Gastroesophageal sphincter (tissue), 4 donors: ENCODE measurements around the gene AASDH. TPM values are rescaled to one million over a fixed set of nuclear protein-coding genes. Genes with fewer than 3 reads are reported as not detected.

Experiments
- ATAC-seq: fragments of 150-250 bp; one replicate; pipeline ENCODE4 v1.9.1; 2016; ENCODE audit warnings: mild to moderate bottlenecking, moderate library complexity
- H3K27ac ChIP-seq, 4 donors: fragments of 200-600 bp; sonication (generic) in 3 of 4; 1 replicate in 3 of 4; 2 replicates in 1 of 4; pipeline ENCODE4 v1.5.1; 2016 to 2019
- H3K27me3 ChIP-seq: fragments of 200-600 bp; sonication (generic); one replicate; pipeline ENCODE4 v1.5.1; 2019
- H3K36me3 ChIP-seq, 2 donors: fragments of 200-600 bp; sonication (generic); one replicate each; pipeline ENCODE4 v1.5.1; 2019; ENCODE audit warnings: control low read depth in 1 of 2
- H3K4me1 ChIP-seq, 3 donors: fragments of 200-600 bp; sonication (generic); 1 replicate in 2 of 3; 2 replicates in 1 of 3; pipeline ENCODE4 v1.5.1; 2016 to 2019; ENCODE audit warnings: control low read depth in 2 of 3
- H3K4me3 ChIP-seq, 2 donors: fragments of 200-600 bp; sonication (generic); one replicate each; pipeline ENCODE4 v1.5.1; 2019; ENCODE audit warnings: mild to moderate bottlenecking in 1 of 2, moderate library complexity in 1 of 2
- H3K9me3 ChIP-seq, 3 donors: fragments of 200-600 bp; sonication (generic); one replicate each; pipeline ENCODE4 v1.5.1; 2017 to 2019; ENCODE audit warnings: control low read depth in 2 of 3
- EP300 ChIP-seq: sonication (generic); formaldehyde crosslinking; IDR thresholded peaks from one replicate; pipeline ENCODE4 v1.6.1; 2017; ENCODE audit warnings: antibody characterized with exemption, mild to moderate bottlenecking
- POLR2A ChIP-seq, 2 donors: fragments of 450-650 bp; IDR thresholded peaks; one replicate each; pipeline ENCODE4 v1.6.1; 2017; ENCODE audit warnings: antibody characterized with exemption in 2 of 2, mild to moderate bottlenecking in 2 of 2, moderate library complexity in 1 of 2
- POLR2AphosphoS5 ChIP-seq: sonication (generic); formaldehyde crosslinking; IDR thresholded peaks from one replicate; pipeline ENCODE4 v1.6.1; 2017; ENCODE audit warnings: antibody characterized with exemption
- WGBS, 2 donors: methylation state at CpG; one replicate each; pipeline ENCODE4 v1.1.5; 2018; ENCODE audit warnings: low coverage in 1 of 2; 5-methylcytosine and 5-hydroxymethylcytosine counted together
- total RNA-seq, 4 donors: library from RNA; depleted of rRNA; stranded (reverse); fragments of >200 nt; gene quantifications; one replicate each; pipeline ENCODE4 v1.1.0, GENCODE V29; 2016
- TF ChIP-seq, protein P1 (sequence below), 4 experiments: fragments of 200-600 bp in 2 of 4; fragments of 450-650 bp in 2 of 4; sonication (generic) in 1 of 4; IDR thresholded peaks; one replicate each; pipeline ENCODE4 v1.5.1; 2017 to 2019; ENCODE audit warnings: antibody characterized with exemption in 4 of 4, mild to moderate bottlenecking in 2 of 4, moderate library complexity in 2 of 4

The AASDH gene
- total RNA-seq, 4 donors from 2014 or later, result 4.5 to 13.1 (median 9.5) TPM

DNA sequence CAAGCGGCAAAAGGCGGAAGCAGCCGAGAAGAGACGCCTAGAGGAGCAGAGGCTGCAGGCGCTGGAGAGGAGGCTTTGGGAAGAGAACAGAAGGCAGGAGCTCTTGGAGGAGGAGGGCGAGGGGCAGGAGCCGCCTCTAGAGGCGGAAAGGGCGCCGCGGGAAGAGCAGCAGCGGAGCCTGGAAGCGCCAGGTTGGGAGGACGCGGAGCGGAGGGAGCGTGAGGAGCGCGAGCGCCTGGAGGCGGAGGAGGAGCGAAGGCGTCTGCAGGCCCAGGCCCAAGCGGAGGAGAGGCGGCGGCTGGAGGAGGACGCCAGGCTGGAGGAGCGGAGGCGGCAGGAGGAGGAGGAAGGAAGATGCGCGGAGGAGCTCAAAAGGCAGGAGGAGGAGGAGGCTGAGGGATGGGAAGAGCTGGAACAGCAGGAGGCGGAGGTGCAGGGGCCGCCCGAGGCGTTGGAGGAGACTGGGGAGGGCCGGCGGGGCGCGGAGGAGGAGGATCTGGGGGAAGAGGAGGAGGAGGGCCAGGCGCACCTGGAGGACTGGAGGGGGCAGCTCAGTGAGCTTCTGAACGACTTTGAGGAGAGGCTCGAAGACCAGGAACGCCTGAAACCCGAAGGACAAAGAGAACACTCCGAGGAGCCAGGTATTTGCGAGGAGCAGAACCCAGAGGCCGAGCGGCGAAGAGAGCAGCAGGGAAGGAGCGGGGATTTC, 72.9 kb downstream of the AASDH start:
- WGBS, 2 donors, result 92 to 93% methylated on average over 17 to 43 of the region's 50 CpGs
- TF ChIP-seq POLR2AphosphoS5 (no peak), POLR2A (IDR thresholded peaks at IDR 0.05) (no peak), EP300 (no peak)
- TF ChIP-seq, protein P1, sequence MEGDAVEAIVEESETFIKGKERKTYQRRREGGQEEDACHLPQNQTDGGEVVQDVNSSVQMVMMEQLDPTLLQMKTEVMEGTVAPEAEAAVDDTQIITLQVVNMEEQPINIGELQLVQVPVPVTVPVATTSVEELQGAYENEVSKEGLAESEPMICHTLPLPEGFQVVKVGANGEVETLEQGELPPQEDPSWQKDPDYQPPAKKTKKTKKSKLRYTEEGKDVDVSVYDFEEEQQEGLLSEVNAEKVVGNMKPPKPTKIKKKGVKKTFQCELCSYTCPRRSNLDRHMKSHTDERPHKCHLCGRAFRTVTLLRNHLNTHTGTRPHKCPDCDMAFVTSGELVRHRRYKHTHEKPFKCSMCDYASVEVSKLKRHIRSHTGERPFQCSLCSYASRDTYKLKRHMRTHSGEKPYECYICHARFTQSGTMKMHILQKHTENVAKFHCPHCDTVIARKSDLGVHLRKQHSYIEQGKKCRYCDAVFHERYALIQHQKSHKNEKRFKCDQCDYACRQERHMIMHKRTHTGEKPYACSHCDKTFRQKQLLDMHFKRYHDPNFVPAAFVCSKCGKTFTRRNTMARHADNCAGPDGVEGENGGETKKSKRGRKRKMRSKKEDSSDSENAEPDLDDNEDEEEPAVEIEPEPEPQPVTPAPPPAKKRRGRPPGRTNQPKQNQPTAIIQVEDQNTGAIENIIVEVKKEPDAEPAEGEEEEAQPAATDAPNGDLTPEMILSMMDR (IDR thresholded peaks at IDR 0.05), result no peak
- H3K27ac ChIP-seq, result no peak overlapping the region
- no peak for ATAC-seq
- H3K9me3 ChIP-seq, result no peaks in the 10 kb centered on the region
- no peaks in the 10 kb centered on the region for H3K36me3 ChIP-seq
- no peaks in the 10 kb centered on the region for H3K27me3 ChIP-seq
- no peaks in the 10 kb centered on the region for H3K4me1 ChIP-seq
- no peak overlapping the region for H3K4me3 ChIP-seq

DNA sequence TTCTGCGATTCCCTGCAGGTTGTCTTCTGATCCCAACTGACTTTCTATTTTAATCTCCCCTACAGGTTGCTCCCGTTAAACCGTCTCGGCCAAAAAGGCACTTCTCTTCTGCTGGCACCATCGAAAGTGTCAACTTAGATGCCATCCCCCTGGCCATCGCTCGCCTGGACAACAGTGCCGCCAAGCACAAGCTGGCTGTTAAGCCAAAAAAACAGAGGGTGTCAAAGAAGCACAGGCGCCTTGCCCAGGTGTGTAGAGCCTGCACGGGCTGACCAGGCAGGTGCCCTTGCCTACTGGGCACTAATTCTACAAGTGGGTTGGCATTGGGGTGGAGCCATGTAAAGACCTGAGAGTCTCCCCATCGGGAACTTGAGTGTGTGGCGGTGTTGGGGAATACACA, 74.2 kb downstream of the AASDH start:
- H3K36me3 ChIP-seq, result no peaks in the 10 kb centered on the region
- no peak for ATAC-seq
- 100% methylated on average over 1 of the region's 12 CpGs; no CpG with 5 or more reads in 1 of the 2 donors for WGBS, 2 donors
- TF ChIP-seq, protein P1 (IDR thresholded peaks at IDR 0.05), result no peak
- TF ChIP-seq POLR2A (IDR thresholded peaks at IDR 0.05), result no peak
- TF ChIP-seq EP300, result no peak
- TF ChIP-seq POLR2AphosphoS5, result no peak
- H3K4me3 ChIP-seq, result no peak overlapping the region
- H3K4me1 ChIP-seq, result no peaks in the 10 kb centered on the region
- H3K9me3 ChIP-seq, result no peaks in the 10 kb centered on the region
- no peaks in the 10 kb centered on the region for H3K27me3 ChIP-seq
- H3K27ac ChIP-seq, result no peak overlapping the region

DNA sequence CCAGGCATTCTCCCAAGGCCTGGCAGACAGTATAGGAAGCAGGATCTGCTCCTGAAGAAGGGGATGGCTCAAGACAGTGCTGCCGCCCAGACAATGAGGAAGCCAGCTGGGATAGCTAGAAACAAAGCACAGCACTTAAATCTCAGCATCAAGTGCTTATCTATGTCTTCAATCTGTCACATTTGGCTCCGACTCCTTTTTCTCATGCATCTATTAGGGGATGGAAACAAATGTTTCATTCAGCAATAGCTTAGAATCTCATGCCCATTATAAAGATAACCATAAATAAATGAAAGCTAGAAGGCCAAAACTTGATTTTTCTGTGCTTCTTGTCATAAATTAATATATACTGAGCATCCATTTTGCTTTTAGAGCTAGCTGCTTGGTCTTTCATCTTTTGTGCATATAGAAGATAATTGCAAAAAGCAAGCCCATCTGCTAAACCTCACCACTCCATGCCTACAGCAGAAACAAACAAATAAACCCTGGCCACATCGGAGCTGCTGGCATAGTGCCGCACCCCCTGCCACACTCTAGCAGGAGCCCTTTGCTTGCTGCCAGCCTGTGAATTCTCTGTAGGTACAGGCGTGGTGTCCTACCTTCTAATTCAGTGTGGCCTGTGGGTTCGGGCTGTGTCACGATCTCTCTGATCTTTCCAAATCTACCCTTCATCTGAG, 75.9 kb downstream of the AASDH start:
- H3K4me1 ChIP-seq, result no peaks in the 10 kb centered on the region
- no peaks in the 10 kb centered on the region for H3K27me3 ChIP-seq
- no peaks in the 10 kb centered on the region for H3K9me3 ChIP-seq
- TF ChIP-seq, protein P1 (IDR thresholded peaks at IDR 0.05), result no peak
- TF ChIP-seq POLR2AphosphoS5, result no peak
- no peak for TF ChIP-seq EP300
- TF ChIP-seq POLR2A (IDR thresholded peaks at IDR 0.05), result no peak
- ATAC-seq, result no peak
- no peaks in the 10 kb centered on the region for H3K36me3 ChIP-seq
- H3K4me3 ChIP-seq, result no peak overlapping the region
- WGBS, 2 donors, result 77 to 81% methylated on average over 6 to 7 of the region's 7 CpGs
- no peak overlapping the region for H3K27ac ChIP-seq

DNA sequence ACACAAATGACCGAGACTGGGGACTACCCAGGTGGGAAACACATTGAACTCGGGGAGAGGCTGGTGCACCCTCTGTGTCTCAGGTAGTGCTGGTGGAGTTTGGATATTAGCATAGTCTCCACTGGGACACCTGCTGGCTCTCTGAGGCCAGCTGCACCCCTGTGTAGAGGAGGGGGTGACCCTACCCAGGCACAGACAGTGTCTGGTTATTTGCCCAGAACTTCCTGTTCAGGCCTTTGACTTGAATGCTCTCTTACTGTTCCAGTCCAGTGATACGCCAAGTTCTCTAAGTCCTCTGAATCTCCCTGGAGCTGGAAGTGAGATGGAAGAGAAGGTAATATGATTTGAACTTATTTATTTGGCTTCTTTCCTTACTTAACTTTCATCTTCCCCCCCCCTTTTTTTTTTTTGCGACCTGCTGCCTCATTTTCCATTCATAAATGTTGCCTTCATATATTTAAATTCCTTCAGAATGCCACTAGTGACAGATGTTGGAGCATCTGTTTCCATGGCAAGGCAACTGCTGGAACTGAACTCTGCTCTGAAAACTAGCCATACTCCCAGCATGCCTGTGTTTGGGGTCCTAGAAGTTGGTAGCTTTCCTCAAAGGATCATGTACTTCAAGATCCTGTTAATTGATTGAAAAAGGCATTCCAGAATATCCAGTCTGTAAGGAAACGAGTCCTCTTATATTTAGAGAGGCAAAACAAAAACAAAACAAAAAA, 76.7 kb downstream of the AASDH start:
- no peak for ATAC-seq
- H3K4me1 ChIP-seq, result no peaks in the 10 kb centered on the region
- H3K36me3 ChIP-seq, result no peaks in the 10 kb centered on the region
- no peaks in the 10 kb centered on the region for H3K27me3 ChIP-seq
- WGBS, 2 donors, result 80 to 81% methylated on average over 1 to 2 of the region's 5 CpGs
- TF ChIP-seq EP300 (no peak), POLR2AphosphoS5 (no peak), POLR2A (IDR thresholded peaks at IDR 0.05) (no peak)
- TF ChIP-seq, protein P1 (IDR thresholded peaks at IDR 0.05), result no peak
- H3K4me3 ChIP-seq, result no peak overlapping the region
- H3K27ac ChIP-seq, result no peak overlapping the region
- H3K9me3 ChIP-seq, result no peaks in the 10 kb centered on the region
